ENCODE data around the gene VEZT.
"Not testable (repeated sequence)": the region's sequence is repeated elsewhere in the genome, so short reads cannot be mapped to it uniquely, and the experiment has no call there.

Gene VEZT

GRCh38 chr12:95224202-95225170 is 6.9 kb downstream of the VEZT start:
- DNase-seq, result no peak

GRCh38 chr12:95225645-95226212 is 8.1 kb downstream of the VEZT start:
- no peak for DNase-seq

GRCh38 chr12:95227818-95228356 is 10.3 kb downstream of the VEZT start:
- no peak for DNase-seq

- no peak for DNase-seq
Observed at GRCh38 chr12:95228617-95229016, 11.0 kb downstream of the VEZT start.

- DNase-seq, result no peak
Observed at GRCh38 chr12:95229636-95230035, 12.0 kb downstream of the VEZT start.

GRCh38 chr12:95230313-95230712 is 12.7 kb downstream of the VEZT start:
- no peak for DNase-seq

GRCh38 chr12:95231190-95231589 is 13.6 kb downstream of the VEZT start:
- no peak for DNase-seq

- not testable (repeated sequence) for DNase-seq
Observed at GRCh38 chr12:95234187-95234586, 16.6 kb downstream of the VEZT start.

GRCh38 chr12:95235621-95236020 is 18.0 kb downstream of the VEZT start:
- not testable (repeated sequence) for DNase-seq

GRCh38 chr12:95237315-95237714 is 19.7 kb downstream of the VEZT start:
- no peak for DNase-seq

- DNase-seq, result no peak
Observed at GRCh38 chr12:95238150-95238549, 20.5 kb downstream of the VEZT start.

GRCh38 chr12:95239216-95239615 is 21.6 kb downstream of the VEZT start:
- no peak for DNase-seq

- DNase-seq, result not testable (repeated sequence)
Observed at GRCh38 chr12:95239835-95240234, 22.2 kb downstream of the VEZT start.

- no peak for DNase-seq
Observed at GRCh38 chr12:95240556-95240955, 22.9 kb downstream of the VEZT start.

- not testable (repeated sequence) for DNase-seq
Observed at GRCh38 chr12:95241138-95241537, 23.5 kb downstream of the VEZT start.

- no peak for DNase-seq
Observed at GRCh38 chr12:95241761-95242506, 24.3 kb downstream of the VEZT start.

- DNase-seq, result no peak
Observed at GRCh38 chr12:95243497-95244183, 26.0 kb downstream of the VEZT start.

GRCh38 chr12:95244350-95244749 is 26.7 kb downstream of the VEZT start:
- DNase-seq, result no peak

- no peak for DNase-seq
Observed at GRCh38 chr12:95248095-95248494, 30.5 kb downstream of the VEZT start.

- DNase-seq, result no peak
Observed at GRCh38 chr12:95248604-95249360, 31.2 kb downstream of the VEZT start.

GRCh38 chr12:95253386-95253785 is 35.8 kb downstream of the VEZT start:
- no peak for DNase-seq

GRCh38 chr12:95257541-95257940 is 39.9 kb downstream of the VEZT start:
- no peak for DNase-seq

Measured in NCI-H1105 treated with DMSO at 0.1 percent for 48 hours (cell line).